ENCODE measurements around the gene TSGA10IP. TPM values are rescaled to one million over a fixed set of nuclear protein-coding genes. Genes with fewer than 3 reads are reported as not detected.

TSGA10IP gene
- total RNA-seq, 1 donor from 2014 or later: not detected

DNA sequence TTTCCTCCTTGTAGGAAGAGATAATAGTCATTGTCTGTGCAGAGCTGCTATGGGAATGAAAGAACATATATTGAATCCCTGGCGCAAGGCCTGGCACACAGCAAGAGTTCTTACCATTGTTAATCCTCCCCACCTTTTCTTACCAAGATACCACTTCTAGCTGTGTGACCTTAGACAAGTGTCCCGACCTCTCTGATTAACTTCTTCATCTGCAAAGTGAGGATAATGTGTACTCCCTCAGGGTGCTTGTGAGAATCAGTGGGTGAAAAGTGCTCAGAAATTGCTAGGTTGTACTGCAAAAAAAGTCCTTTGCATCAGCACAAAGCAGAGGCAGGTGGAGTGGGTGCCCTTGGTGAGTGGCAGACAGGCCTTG, 62.8 kb downstream of the TSGA10IP start:
- DNase-seq: no peak

DNA sequence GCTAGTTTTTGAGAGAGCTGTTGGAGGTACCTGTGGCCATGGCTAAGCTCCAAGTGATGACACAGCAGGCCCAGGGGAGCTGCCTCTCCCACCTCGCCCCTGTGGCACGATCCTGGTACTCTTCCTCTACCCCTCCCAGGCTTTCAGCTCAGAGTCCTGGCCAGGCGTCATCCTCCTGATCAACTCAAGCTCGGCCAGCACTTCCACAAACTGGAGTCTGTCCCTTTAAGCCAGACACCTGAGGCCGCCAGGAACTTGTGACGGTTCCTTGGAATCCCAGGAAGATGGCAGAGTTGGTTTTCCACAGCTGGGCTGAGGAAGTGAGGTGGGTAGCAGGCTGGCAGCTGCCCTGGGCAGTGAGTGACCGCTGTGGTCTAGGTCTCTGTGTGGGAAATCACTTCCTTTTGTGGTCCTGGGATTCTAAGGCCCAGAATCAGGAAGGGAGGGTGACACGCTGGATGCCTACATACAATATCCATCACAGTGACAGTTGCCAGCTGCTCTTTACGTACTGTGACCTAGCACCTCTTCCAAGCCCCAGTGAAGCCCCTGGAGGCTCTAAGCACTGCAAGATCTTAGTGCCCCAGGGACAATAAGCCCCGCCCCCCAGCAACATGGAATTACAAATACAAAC, 63.3 kb downstream of the TSGA10IP start:
- no peak for DNase-seq

Other genes with a start within 250 kb of the TSGA10IP start
- 39.5 TPM for gene KAT5, start 233.2 kb upstream of the TSGA10IP start, total RNA-seq
- gene RNASEH2C, start 224.7 kb upstream of the TSGA10IP start, total RNA-seq: 20.2 TPM
- gene AP5B1, start 164.5 kb upstream of the TSGA10IP start, total RNA-seq: 4.6 TPM
- 2.1 TPM for gene OVOL1, start 158.4 kb upstream of the TSGA10IP start, total RNA-seq
- gene SNX32, start 111.5 kb upstream of the TSGA10IP start, total RNA-seq: 0.10 TPM
- gene CFL1, start 87.3 kb upstream of the TSGA10IP start, total RNA-seq: 413 TPM
- gene MUS81, start 85.0 kb upstream of the TSGA10IP start, total RNA-seq: 48.4 TPM
- 39.7 TPM for gene EFEMP2, start 72.7 kb upstream of the TSGA10IP start, total RNA-seq
- 0.82 TPM for gene CTSW, start 65.6 kb upstream of the TSGA10IP start, total RNA-seq
- gene FIBP, start 57.0 kb upstream of the TSGA10IP start, total RNA-seq: 90.9 TPM
- gene CCDC85B, start 54.8 kb upstream of the TSGA10IP start, total RNA-seq: 26.2 TPM
- gene FOSL1, start 45.1 kb upstream of the TSGA10IP start, total RNA-seq: 0.21 TPM
- gene C11orf68, start 26.4 kb upstream of the TSGA10IP start, total RNA-seq: 30.1 TPM
- 49.2 TPM for gene DRAP1, start 26.1 kb upstream of the TSGA10IP start, total RNA-seq
- gene SART1, start 16.3 kb downstream of the TSGA10IP start, total RNA-seq: 66.7 TPM
- 34.2 TPM for gene EIF1AD, start 56.7 kb downstream of the TSGA10IP start, total RNA-seq
- 29.8 TPM for gene BANF1, start 57.0 kb downstream of the TSGA10IP start, total RNA-seq
- gene CST6, start 66.5 kb downstream of the TSGA10IP start, total RNA-seq: 2.3 TPM
- gene CATSPER1, start 81.0 kb downstream of the TSGA10IP start, total RNA-seq: not detected
- not detected for gene GAL3ST3, start 103.7 kb downstream of the TSGA10IP start, total RNA-seq
- gene SF3B2, start 106.9 kb downstream of the TSGA10IP start, total RNA-seq: 95.4 TPM
- 27.0 TPM for gene PACS1, start 124.8 kb downstream of the TSGA10IP start, total RNA-seq

Data from tongue (tissue), 2 donors.